HepG2 (cell line): ENCODE data around the gene HBG1. TPM values are rescaled to one million over a fixed set of nuclear protein-coding genes. Genes with fewer than 3 reads are reported as not detected.

Source experiments
- ATAC-seq: fragments of 200-7000 bp; cut with Tn5 transposase; 3 replicates; pipeline ENCODE4 v1.9.1; 2020; ENCODE audit warnings: mild to moderate bottlenecking, moderate library complexity
- BruUV-seq: library from RNA; stranded (reverse); fragments of 400-500 nt; replicated peaks from 2 replicates; lab custom pipeline; 2021; lab: Mats Ljungman, UMichigan
- CTCF ChIA-PET: fragments of 300-600 bp; formaldehyde crosslinking; extraction: SDS; loops from one replicate; lab custom pipeline; 2021; ENCODE audit warnings: low total read pairs, inconsistent platforms, low intra/inter-chr PET ratio; lab: Yijun Ruan, JAX
- POLR2A ChIA-PET: fragments of 350-600 bp; sonication (Branson Sonifier 250); formaldehyde crosslinking; loops from one replicate; lab custom pipeline; 2020; ENCODE audit warnings: antibody characterized with exemption, inconsistent platforms; lab: Yijun Ruan, JAX
- DNase-seq: peaks from one replicate; pipeline ENCODE4 v3.0.0-alpha.2; 2015; ENCODE audit warnings: low spot score
- FAIRE-seq: peaks from 3 replicates; lab custom pipeline; 2011; peaks lifted over from hg19 to GRCh38; lab: Jason Lieb, UNC
- H2AFZ ChIP-seq: one replicate; pipeline ENCODE4 v1.6.1; 2011; ENCODE audit warnings: low read length, inconsistent platforms
- H3K27ac ChIP-seq: fragments of 300-600 bp; 3 replicates; pipeline ENCODE4 v1.8.0; 2011; ENCODE audit warnings: mixed run types, mild to moderate bottlenecking, mixed read lengths, low read length, inconsistent platforms; ENCODE audit not compliant: insufficient read depth; ENCODE audit errors: extremely low read length
- H3K27me3 ChIP-seq, 2 experiments: fragments of 200-600 bp in 1 of 2; 2 replicates in 1 of 2; 3 replicates in 1 of 2; pipeline versions ENCODE4 v1.6.0 to v1.8.0; 2011; ENCODE audit warnings: low read length in 2 of 2, mild to moderate bottlenecking in 2 of 2, moderate library complexity in 2 of 2, inconsistent platforms in 1 of 2; ENCODE audit not compliant: insufficient read depth in 2 of 2, control insufficient read depth in 1 of 2
- H3K36me3 ChIP-seq, 2 experiments: fragments of 200-600 bp in 1 of 2; replicated peaks in 1 of 2; 2 replicates in 1 of 2; 3 replicates in 1 of 2; pipeline versions ENCODE4 v1.5.1 to v1.8.0; 2011; ENCODE audit warnings: low read length in 2 of 2, inconsistent platforms in 1 of 2; ENCODE audit not compliant: insufficient read depth in 2 of 2, control insufficient read depth in 1 of 2
- H3K4me1 ChIP-seq: 2 replicates; pipeline ENCODE4 v1.5.1; 2012; ENCODE audit warnings: low read length, inconsistent platforms; ENCODE audit not compliant: insufficient read depth
- H3K4me2 ChIP-seq: 2 replicates; pipeline ENCODE4 v1.6.0; 2011; ENCODE audit warnings: low read depth, low read length, inconsistent platforms
- H3K4me3 ChIP-seq, 3 experiments: fragments of 200-600 bp in 1 of 3; sonication (generic), shearing (Covaris generic) in 1 of 3; replicated peaks in 1 of 3; 2 replicates each; pipeline ENCODE4 v1.5.1; 2011 to 2016; ENCODE audit warnings: low read length in 3 of 3, inconsistent platforms in 2 of 3, low read depth in 2 of 3, mild to moderate bottlenecking in 2 of 3, control low read depth in 1 of 3, mixed read lengths in 1 of 3; ENCODE audit not compliant: insufficient read depth in 1 of 3
- H3K79me2 ChIP-seq: one replicate; pipeline ENCODE4 v1.6.1; 2011; ENCODE audit warnings: low read length, inconsistent platforms; ENCODE audit not compliant: insufficient read depth
- H3K9ac ChIP-seq: 2 replicates; pipeline ENCODE4 v1.6.0; 2011; ENCODE audit warnings: mild to moderate bottlenecking, low read depth, low read length, inconsistent platforms; ENCODE audit not compliant: insufficient read depth
- H3K9me3 ChIP-seq: 2 replicates; pipeline ENCODE4 v1.5.1; 2012; ENCODE audit warnings: mild to moderate bottlenecking, low read length
- H4K20me1 ChIP-seq: 2 replicates; pipeline ENCODE4 v1.6.0; 2011; ENCODE audit warnings: inconsistent platforms, mild to moderate bottlenecking, low read length, moderate library complexity; ENCODE audit not compliant: insufficient read depth
- CENPT ChIP-seq: sonication (generic); formaldehyde crosslinking; IDR thresholded peaks from 2 replicates; pipeline ENCODE4 v1.8.0; 2022; ENCODE audit warnings: low read depth, mild to moderate bottlenecking, moderate library complexity, missing genetic modification reagents
- CREM ChIP-seq, 2 experiments: sonication (generic) in 1 of 2; formaldehyde crosslinking in 1 of 2; IDR thresholded peaks; 2 replicates each; pipeline versions ENCODE4 v1.4.0 to v1.6.1; 2016 to 2020; ENCODE audit warnings: antibody characterized with exemption in 1 of 2, mild to moderate bottlenecking in 1 of 2, missing genetic modification reagents in 1 of 2
- CTCF ChIP-seq: sonication (generic); formaldehyde crosslinking; IDR thresholded peaks from 2 replicates; pipeline ENCODE4 v1.5.0; 2020; ENCODE audit warnings: mild to moderate bottlenecking, missing genetic modification reagents, moderate library complexity
- HOXA3 ChIP-seq: sonication (generic); formaldehyde crosslinking; IDR thresholded peaks from 2 replicates; pipeline ENCODE4 v1.5.0; 2020; ENCODE audit warnings: missing genetic modification reagents
- KMT2B ChIP-seq: IDR thresholded peaks from 2 replicates; pipeline ENCODE4 v1.6.1; 2016; ENCODE audit warnings: missing genetic modification reagents, missing compliant biosample characterization
- NRL ChIP-seq: sonication (generic); formaldehyde crosslinking; IDR thresholded peaks from 2 replicates; pipeline ENCODE4 v1.5.0; 2020; ENCODE audit warnings: missing genetic modification reagents, mild to moderate bottlenecking, moderate library complexity, borderline replicate concordance
- POLR2AphosphoS2 ChIP-seq: IDR thresholded peaks from 2 replicates; pipeline ENCODE4 v1.6.1; 2011; ENCODE audit warnings: low read depth, low read length, improper control_type of control experiment
- RAD21 ChIP-seq: fragments of 450-650 bp; formaldehyde crosslinking; IDR thresholded peaks from 2 replicates; pipeline ENCODE4 v1.5.0; 2020; ENCODE audit warnings: mild to moderate bottlenecking
- SMC3 ChIP-seq: IDR thresholded peaks from 2 replicates; pipeline ENCODE4 v1.6.1; 2011; ENCODE audit warnings: low read length, improper control_type of control experiment
- STAG1 ChIP-seq: sonication (generic); formaldehyde crosslinking; IDR thresholded peaks from 2 replicates; pipeline ENCODE4 v1.4.0; 2020; ENCODE audit warnings: missing genetic modification reagents
- TFE3 ChIP-seq: IDR thresholded peaks from 2 replicates; pipeline ENCODE4 v1.6.1; 2016
- ZNF543 ChIP-seq: sonication (generic); formaldehyde crosslinking; IDR thresholded peaks from 2 replicates; pipeline ENCODE4 v1.4.0; 2020; ENCODE audit warnings: mild to moderate bottlenecking, missing genetic modification reagents
- WGBS: methylation state at CpG from one replicate; pipeline ENCODE4 v1.1.6; 2017; ENCODE audit warnings: low lambda C conversion rate; 5-methylcytosine and 5-hydroxymethylcytosine counted together
- in situ Hi-C: cut with HindIII; loops from 2 replicates; pipeline ENCODE4 v1.10.0; 2017; ENCODE audit warnings: low pct_unique_long_range_greater_than_20kb; ENCODE audit not compliant: extremely low pct_ligation_motif_present
- intact Hi-C: fragments of 100-400 bp; cut with micrococcal nuclease; formaldehyde crosslinking; loops from one replicate; pipeline ENCODE4 v1.10.0; 2022; ENCODE audit not compliant: unreplicated experiment
- polyA plus RNA-seq, 8 experiments: library from polyadenylated mRNA; depleted of rRNA in 3 of 8; stranded (reverse) in 7 of 8; unstranded in 1 of 8; fragments of >200 nt; fragmentation: Illumina TruSeq in 4 of 8; extraction: Trizol in 4 of 8; gene quantifications; 2 replicates each; pipeline versions ENCODE4 v1.2.1 to v1.2.3, GENCODE V29; 2011 to 2016; ENCODE audit warnings: low read depth in 4 of 8, missing spikeins in 1 of 8, mixed read lengths in 1 of 8; ENCODE audit not compliant: insufficient read depth in 1 of 8
- total RNA-seq, 5 experiments: library from RNA; depleted of rRNA; stranded (reverse); fragments of >200 nt; fragmentation: Illumina TruSeq; extraction: Trizol; gene quantifications; 2 replicates each; pipeline ENCODE4 v1.2.3, GENCODE V29; 2016; ENCODE audit warnings: low read depth in 1 of 5
- TF ChIP-seq, protein P1 (sequence below): sonication (generic); formaldehyde crosslinking; IDR thresholded peaks from 2 replicates; pipeline ENCODE4 v1.8.0; 2022; ENCODE audit warnings: mild to moderate bottlenecking, missing genetic modification reagents, moderate library complexity

The HBG1 gene
- total and polyA plus RNA-seq, 2 of the 13 experiments (the other 11 are each of a cell fraction or from before 2014, with no cell fraction given), result not detected

DNA sequence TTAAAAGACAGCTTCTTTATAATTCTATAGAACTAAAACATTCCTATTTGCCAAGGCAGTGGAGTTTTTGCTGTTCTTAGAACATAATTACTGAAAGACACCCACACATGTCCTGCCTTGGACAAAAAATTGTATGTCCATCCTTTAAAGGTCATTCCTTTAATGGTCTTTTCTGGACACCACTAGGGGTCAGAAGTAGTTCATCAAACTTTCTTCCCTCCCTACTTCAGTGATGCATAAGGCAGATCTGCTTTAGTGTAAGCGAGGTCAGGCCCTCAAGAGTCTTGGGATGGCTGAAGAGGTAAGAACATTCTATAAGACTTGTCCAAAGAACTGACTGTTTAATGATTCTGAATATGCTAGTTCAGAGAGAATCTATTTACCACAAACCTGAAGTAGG lies 44.9 kb downstream of the HBG1 start:
- no peaks in the 10 kb centered on the region for H3K36me3 ChIP-seq
- WGBS, result 8% methylated on average over 1 of the region's 1 CpG
- BruUV-seq, result no TSS peak
- peak; percentile 40 for FAIRE-seq
- POLR2A ChIA-PET, result no interaction called here
- H4K20me1 ChIP-seq, result no peaks in the 10 kb centered on the region
- no peak overlapping the region for H2AFZ ChIP-seq
- no peaks in the 10 kb centered on the region for H3K4me1 ChIP-seq
- CTCF ChIA-PET, result interaction anchor here (0.8 to 2.9 kb wide), 2 partner anchors 176 to 603 kb away, joined by 3 to 21 read pairs; no protein-coding TSS in a partner anchor
- peak; percentile 73 for ATAC-seq
- DNase-seq, result peak; percentile 50
- H3K9me3 ChIP-seq, result no peaks in the 10 kb centered on the region
- no peaks in the 10 kb centered on the region; a peak in 1 of 5 replicates for H3K27me3 ChIP-seq
- no peak overlapping the region for H3K4me2 ChIP-seq
- no peak overlapping the region for H3K4me3 ChIP-seq
- TF ChIP-seq SMC3 (peak; percentile 29; the same call in 1 of the 2 replicates), POLR2AphosphoS2 (no peak), CTCF (CRISPR knock-in tag) (peak; percentile 68), ZNF543 (CRISPR knock-in tag) (no peak), STAG1 (CRISPR knock-in tag) (peak; percentile 72), KMT2B (no peak), NRL (CRISPR knock-in tag) (no peak), HOXA3 (CRISPR knock-in tag) (no peak), RAD21 (CRISPR knock-in tag) (0 out of 2 replicates have a peak, but pooled peaks have one; percentile 14), CREM (IDR thresholded peaks at IDR 0.05) (no peak), CREM (CRISPR knock-in tag; IDR thresholded peaks at IDR 0.05) (no peak), TFE3 (CRISPR knock-in tag) (no peak), CENPT (no peak)
- TF ChIP-seq, protein P1, sequence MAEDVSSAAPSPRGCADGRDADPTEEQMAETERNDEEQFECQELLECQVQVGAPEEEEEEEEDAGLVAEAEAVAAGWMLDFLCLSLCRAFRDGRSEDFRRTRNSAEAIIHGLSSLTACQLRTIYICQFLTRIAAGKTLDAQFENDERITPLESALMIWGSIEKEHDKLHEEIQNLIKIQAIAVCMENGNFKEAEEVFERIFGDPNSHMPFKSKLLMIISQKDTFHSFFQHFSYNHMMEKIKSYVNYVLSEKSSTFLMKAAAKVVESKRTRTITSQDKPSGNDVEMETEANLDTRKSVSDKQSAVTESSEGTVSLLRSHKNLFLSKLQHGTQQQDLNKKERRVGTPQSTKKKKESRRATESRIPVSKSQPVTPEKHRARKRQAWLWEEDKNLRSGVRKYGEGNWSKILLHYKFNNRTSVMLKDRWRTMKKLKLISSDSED, result no peak
- TF ChIP-seq, all 625 proteins: peak for 4
- no peaks in the 10 kb centered on the region for H3K79me2 ChIP-seq
- intact Hi-C loops (loop anchor here (1.0 kb wide), 2 partner anchors 87 to 176 kb away; no protein-coding TSS in a partner anchor), in situ Hi-C loops (loop anchor here (5.0 kb wide), 1 partner anchor 178 kb away; the partner anchor contains the start of gene OR51M1)
- H3K27ac ChIP-seq, result no peak overlapping the region
- H3K9ac ChIP-seq, result no peak overlapping the region
